Measurements from ENCODE around the gene ATP9A.

Gene ATP9A

DNA sequence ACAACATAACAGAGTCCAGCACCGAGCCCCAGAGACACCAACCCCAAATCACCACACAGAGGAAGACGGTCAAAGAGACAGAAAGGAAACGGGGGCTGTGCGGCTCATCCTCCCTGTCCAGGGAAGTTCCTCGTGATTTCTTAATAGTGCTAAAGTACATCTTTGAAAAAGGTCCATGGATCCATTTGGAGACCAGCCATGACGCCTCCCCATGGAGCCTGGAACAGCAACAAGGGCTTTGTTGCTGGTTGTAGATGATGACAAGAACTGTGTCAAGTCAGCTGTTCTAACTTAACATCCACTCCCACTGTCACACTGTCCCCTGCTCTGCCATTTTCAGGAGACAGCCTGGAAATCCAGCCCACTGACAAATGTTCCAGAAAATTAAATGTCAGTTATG lies 99.7 kb downstream of the ATP9A start:
- DNase-seq (ENCODE audit: low read depth): no peak
- H3K4me3 ChIP-seq (ENCODE audit: low read depth, low read length): no peak overlapping the region
- TF ChIP-seq, protein P1, sequence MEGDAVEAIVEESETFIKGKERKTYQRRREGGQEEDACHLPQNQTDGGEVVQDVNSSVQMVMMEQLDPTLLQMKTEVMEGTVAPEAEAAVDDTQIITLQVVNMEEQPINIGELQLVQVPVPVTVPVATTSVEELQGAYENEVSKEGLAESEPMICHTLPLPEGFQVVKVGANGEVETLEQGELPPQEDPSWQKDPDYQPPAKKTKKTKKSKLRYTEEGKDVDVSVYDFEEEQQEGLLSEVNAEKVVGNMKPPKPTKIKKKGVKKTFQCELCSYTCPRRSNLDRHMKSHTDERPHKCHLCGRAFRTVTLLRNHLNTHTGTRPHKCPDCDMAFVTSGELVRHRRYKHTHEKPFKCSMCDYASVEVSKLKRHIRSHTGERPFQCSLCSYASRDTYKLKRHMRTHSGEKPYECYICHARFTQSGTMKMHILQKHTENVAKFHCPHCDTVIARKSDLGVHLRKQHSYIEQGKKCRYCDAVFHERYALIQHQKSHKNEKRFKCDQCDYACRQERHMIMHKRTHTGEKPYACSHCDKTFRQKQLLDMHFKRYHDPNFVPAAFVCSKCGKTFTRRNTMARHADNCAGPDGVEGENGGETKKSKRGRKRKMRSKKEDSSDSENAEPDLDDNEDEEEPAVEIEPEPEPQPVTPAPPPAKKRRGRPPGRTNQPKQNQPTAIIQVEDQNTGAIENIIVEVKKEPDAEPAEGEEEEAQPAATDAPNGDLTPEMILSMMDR (IDR thresholded peaks at IDR 0.05; ENCODE audit: low read depth, low read length, missing control alignments): no peak

- no peak for DNase-seq (ENCODE audit: low read depth)
- H3K4me3 ChIP-seq (ENCODE audit: low read depth, low read length): no peak overlapping the region
- TF ChIP-seq, protein P1 (IDR thresholded peaks at IDR 0.05; ENCODE audit: low read depth, low read length, missing control alignments): no peak
Observed at GRCh38 chr20:51667491-51667890, 100.7 kb downstream of the ATP9A start.

DNA sequence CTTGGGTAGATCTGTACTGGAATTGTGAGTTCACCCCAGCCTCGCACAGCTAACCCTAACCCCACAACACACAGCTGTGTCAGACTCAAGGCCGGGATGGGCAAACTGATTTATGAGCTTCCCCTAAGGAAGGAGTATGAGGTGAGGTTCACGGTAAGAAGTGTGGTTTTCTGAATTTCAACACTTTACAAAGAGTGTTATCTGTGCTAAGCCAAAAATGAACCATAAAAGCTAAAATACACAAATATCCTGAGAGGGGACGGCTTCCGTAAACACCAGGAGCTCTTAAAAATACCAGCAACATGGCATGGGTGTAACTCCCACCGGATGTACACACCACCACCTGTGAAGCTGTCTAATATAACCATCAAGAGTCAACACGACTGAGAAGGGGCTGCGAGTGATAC lies 101.2 kb downstream of the ATP9A start:
- H3K4me3 ChIP-seq (ENCODE audit: low read depth, low read length): no peak overlapping the region
- DNase-seq (ENCODE audit: low read depth): no peak
- TF ChIP-seq, protein P1 (IDR thresholded peaks at IDR 0.05; ENCODE audit: low read depth, low read length, missing control alignments): no peak

- TF ChIP-seq, protein P1 (IDR thresholded peaks at IDR 0.05; ENCODE audit: low read depth, low read length, missing control alignments): no peak
- no peak for DNase-seq (ENCODE audit: low read depth)
- H3K4me3 ChIP-seq (ENCODE audit: low read depth, low read length): no peak overlapping the region
Observed at GRCh38 chr20:51666126-51666525, 102.1 kb downstream of the ATP9A start.

DNA sequence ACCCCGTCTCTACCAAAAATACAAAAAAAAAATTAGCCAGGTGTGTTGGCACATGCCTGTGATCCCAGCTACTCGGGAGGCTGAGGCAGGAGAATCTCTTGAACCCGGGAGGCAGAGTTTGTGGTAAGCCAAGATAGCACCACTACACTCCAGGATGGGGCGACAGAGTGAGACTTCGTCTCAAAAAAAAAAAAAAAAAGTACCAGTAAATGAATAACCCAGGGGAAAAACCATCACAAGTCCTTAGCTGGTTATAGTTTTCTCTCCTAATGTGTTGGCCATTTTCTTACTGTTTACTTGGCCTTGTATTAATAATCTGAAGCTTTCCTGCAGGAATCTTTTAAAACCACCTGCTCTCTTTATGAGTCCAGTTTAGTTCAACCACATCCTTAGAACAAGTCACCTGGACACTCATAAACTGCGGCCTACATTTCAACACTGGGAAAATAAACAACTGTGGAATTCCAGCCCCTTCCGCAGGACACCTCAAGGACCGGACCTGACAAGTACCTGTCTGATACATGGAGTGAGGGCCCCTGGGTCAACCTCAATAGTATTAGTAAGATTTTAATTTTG lies 102.6 kb downstream of the ATP9A start:
- TF ChIP-seq, protein P1 (IDR thresholded peaks at IDR 0.05; ENCODE audit: low read depth, low read length, missing control alignments): no peak
- DNase-seq (ENCODE audit: low read depth): no peak
- no peak overlapping the region for H3K4me3 ChIP-seq (ENCODE audit: low read depth, low read length)

DNA sequence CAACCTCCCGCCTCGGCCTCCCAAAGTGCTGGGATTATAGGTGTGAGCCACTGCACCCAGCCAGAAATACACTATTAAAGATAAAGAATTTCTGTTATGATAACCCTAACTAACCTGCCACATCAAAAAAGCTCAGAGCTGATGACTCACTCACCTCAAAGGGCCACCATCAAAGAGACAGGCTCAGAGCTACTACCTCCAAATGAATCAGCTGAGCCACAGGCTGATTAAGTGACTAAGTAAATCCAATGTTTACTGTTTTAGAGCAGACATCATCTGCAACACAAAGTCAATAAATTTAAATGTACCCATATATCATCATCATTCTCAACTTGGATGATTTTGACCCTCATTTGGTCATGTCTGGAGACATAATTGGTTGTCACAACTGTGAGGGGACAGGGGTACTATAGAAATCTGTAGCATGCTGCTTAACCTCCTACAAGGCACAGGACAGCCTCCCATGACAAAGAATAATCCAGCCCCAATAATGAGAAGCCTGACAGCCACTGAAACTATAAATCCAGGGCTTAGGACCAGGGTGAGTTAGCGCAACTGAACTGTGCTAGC lies 106.5 kb downstream of the ATP9A start:
- TF ChIP-seq, protein P1 (IDR thresholded peaks at IDR 0.05; ENCODE audit: low read depth, low read length, missing control alignments): no peak
- H3K4me3 ChIP-seq (ENCODE audit: low read depth, low read length): no peak overlapping the region
- no peak for DNase-seq (ENCODE audit: low read depth)
